ENCODE data around the gene NATD1. TPM values are rescaled to one million over a fixed set of nuclear protein-coding genes. Genes with fewer than 3 reads are reported as not detected.

Gene NATD1
- 0.22 and 1.7 TPM in 2 replicates for total RNA-seq (2014; rRNA removed; shearing (Covaris generic))

GRCh38 chr17:21252796-21253645, at the start of gene NATD1:
Gene NATD1, minus strand, starts transcription at chr17:21253410. Its CDS starts 146 bp downstream, at chr17:21253264.
- Histone ChIP-seq H3K4me3 (peak within 1 kb of the TSS; percentile 63), H3K36me3 (no peaks in the 10 kb centered on the region), H3K9me3 (replicated peaks) (no peaks in the 10 kb centered on the region), H3K27me3 (replicated peaks) (no peaks in the 10 kb centered on the region), H3K27ac (no peak within 1 kb of the TSS), H3K4me1 (replicated peaks) (peaks cover 11% of the 10 kb centered on the region)
- peak; percentile 63 to 69 for DNase-seq (ENCODE audit: low read depth in 1 of 2, low spot score in 2 of 2)

GRCh38 chr17:21301593-21302550, 48.7 kb upstream of the NATD1 start:
- Histone ChIP-seq H3K27me3 (replicated peaks) (no peaks in the 10 kb centered on the region), H3K4me1 (replicated peaks) (no peaks in the 10 kb centered on the region), H3K9me3 (replicated peaks) (peaks cover 2% of the 10 kb centered on the region; the same call in 1 of the 2 replicates), H3K36me3 (peaks cover 61% of the 10 kb centered on the region), H3K27ac (no peak overlapping the region), H3K4me3 (no peak overlapping the region)
- no peak for DNase-seq (ENCODE audit: low read depth in 1 of 2, low spot score in 2 of 2)

GRCh38 chr17:21300601-21301571, 47.7 kb upstream of the NATD1 start:
- peaks cover 2% of the 10 kb centered on the region; the same call in 1 of the 2 replicates for H3K9me3 ChIP-seq (replicated peaks)
- no peak overlapping the region for H3K4me3 ChIP-seq
- no peak overlapping the region for H3K27ac ChIP-seq
- DNase-seq (ENCODE audit: low read depth in 1 of 2, low spot score in 2 of 2): no peak
- H3K4me1 ChIP-seq (replicated peaks): no peaks in the 10 kb centered on the region
- H3K27me3 ChIP-seq (replicated peaks): no peaks in the 10 kb centered on the region
- H3K36me3 ChIP-seq: peaks cover 57% of the 10 kb centered on the region

- Histone ChIP-seq H3K4me1 (replicated peaks) (no peaks in the 10 kb centered on the region), H3K4me3 (no peak overlapping the region), H3K27ac (no peak overlapping the region), H3K9me3 (replicated peaks) (peaks cover 2% of the 10 kb centered on the region; the same call in 1 of the 2 replicates), H3K27me3 (replicated peaks) (no peaks in the 10 kb centered on the region), H3K36me3 (peaks cover 57% of the 10 kb centered on the region)
- no peak for DNase-seq (ENCODE audit: low read depth in 1 of 2, low spot score in 2 of 2)
Observed at GRCh38 chr17:21299981-21300600, 46.9 kb upstream of the NATD1 start.

- Histone ChIP-seq H3K36me3 (peaks cover 60% of the 10 kb centered on the region), H3K4me1 (replicated peaks) (no peaks in the 10 kb centered on the region), H3K9me3 (replicated peaks) (peaks cover 2% of the 10 kb centered on the region; the same call in 1 of the 2 replicates), H3K27me3 (replicated peaks) (no peaks in the 10 kb centered on the region), H3K4me3 (no peak overlapping the region), H3K27ac (no peak overlapping the region)
- DNase-seq (ENCODE audit: low read depth in 1 of 2, low spot score in 2 of 2): no peak
Observed at GRCh38 chr17:21298983-21299519, 45.8 kb upstream of the NATD1 start.

- no peak for DNase-seq (ENCODE audit: low read depth in 1 of 2, low spot score in 2 of 2)
- H3K9me3 ChIP-seq (replicated peaks): peaks cover 2% of the 10 kb centered on the region; the same call in 1 of the 2 replicates
- no peak overlapping the region for H3K27ac ChIP-seq
- peaks cover 58% of the 10 kb centered on the region for H3K36me3 ChIP-seq
- no peaks in the 10 kb centered on the region for H3K27me3 ChIP-seq (replicated peaks)
- no peak overlapping the region for H3K4me3 ChIP-seq
- H3K4me1 ChIP-seq (replicated peaks): no peaks in the 10 kb centered on the region
Observed at GRCh38 chr17:21298056-21298982, 45.1 kb upstream of the NATD1 start.

GRCh38 chr17:21297597-21297996, 44.4 kb upstream of the NATD1 start:
- Histone ChIP-seq H3K4me3 (no peak overlapping the region), H3K9me3 (replicated peaks) (peaks cover 2% of the 10 kb centered on the region; the same call in 1 of the 2 replicates), H3K4me1 (replicated peaks) (no peaks in the 10 kb centered on the region), H3K27me3 (replicated peaks) (no peaks in the 10 kb centered on the region), H3K27ac (no peak overlapping the region), H3K36me3 (peaks cover 56% of the 10 kb centered on the region)
- DNase-seq (ENCODE audit: low read depth in 1 of 2, low spot score in 2 of 2): no peak

GRCh38 chr17:21297026-21297520, 43.9 kb upstream of the NATD1 start:
- DNase-seq (ENCODE audit: low read depth in 1 of 2, low spot score in 2 of 2): no peak
- H3K4me3 ChIP-seq: no peak overlapping the region
- H3K9me3 ChIP-seq (replicated peaks): peaks cover 2% of the 10 kb centered on the region; the same call in 1 of the 2 replicates
- H3K27me3 ChIP-seq (replicated peaks): no peaks in the 10 kb centered on the region
- H3K27ac ChIP-seq: no peak overlapping the region
- no peaks in the 10 kb centered on the region for H3K4me1 ChIP-seq (replicated peaks)
- H3K36me3 ChIP-seq: peaks cover 57% of the 10 kb centered on the region

- H3K27ac ChIP-seq: no peak overlapping the region
- no peak for DNase-seq (ENCODE audit: low read depth in 1 of 2, low spot score in 2 of 2)
- no peak overlapping the region for H3K4me3 ChIP-seq
- no peaks in the 10 kb centered on the region for H3K27me3 ChIP-seq (replicated peaks)
- H3K4me1 ChIP-seq (replicated peaks): no peaks in the 10 kb centered on the region
- peaks cover 2% of the 10 kb centered on the region; the same call in 1 of the 2 replicates for H3K9me3 ChIP-seq (replicated peaks)
- H3K36me3 ChIP-seq: peaks cover 59% of the 10 kb centered on the region
Observed at GRCh38 chr17:21296097-21297025, 43.2 kb upstream of the NATD1 start.

- Histone ChIP-seq H3K4me1 (replicated peaks) (no peaks in the 10 kb centered on the region), H3K36me3 (peaks cover 48% of the 10 kb centered on the region), H3K27me3 (replicated peaks) (no peaks in the 10 kb centered on the region), H3K27ac (no peak overlapping the region), H3K9me3 (replicated peaks) (no peaks in the 10 kb centered on the region; the same call in 1 of the 2 replicates), H3K4me3 (no peak overlapping the region)
- DNase-seq (ENCODE audit: low read depth in 1 of 2, low spot score in 2 of 2): no peak
Observed at GRCh38 chr17:21295036-21295952, 42.1 kb upstream of the NATD1 start.

Data from SJSA1 (cell line).